Stimulated activated CD8-positive, alpha-beta memory T cell treated with anti-CD3 and anti-CD28 coated beads, Interleukin-4, amount 100 ng/mL, for 48 hours (primary cell): ENCODE data around the gene SULT1C4.

Source experiments
- DNase-seq: peaks from one replicate; pipeline ENCODE4 v3.0.0-alpha.2; 2020

SULT1C4 gene

GRCh38 chr2:108376774-108377173 is 980 bp upstream of the SULT1C4 start:
- DNase-seq = no peak

GRCh38 chr2:108377401-108377800 is 353 bp upstream of the SULT1C4 start:
- DNase-seq = no peak

GRCh38 chr2:108378851-108379250 is 1.1 kb downstream of the SULT1C4 start:
- DNase-seq = no peak

GRCh38 chr2:108382196-108382595 is 4.4 kb downstream of the SULT1C4 start:
- DNase-seq = no peak

GRCh38 chr2:108383146-108383830 is 5.5 kb downstream of the SULT1C4 start:
- no peak for DNase-seq

GRCh38 chr2:108384662-108385393 is 7.1 kb downstream of the SULT1C4 start:
- DNase-seq = no peak

GRCh38 chr2:108385411-108386071 is 7.8 kb downstream of the SULT1C4 start:
- DNase-seq = no peak

- DNase-seq = no peak
Measured at GRCh38 chr2:108388045-108388444, 10.3 kb downstream of the SULT1C4 start.

- DNase-seq = no peak
Measured at GRCh38 chr2:108390340-108390739, 12.6 kb downstream of the SULT1C4 start.

GRCh38 chr2:108392029-108392428 is 14.3 kb downstream of the SULT1C4 start:
- DNase-seq = no peak

GRCh38 chr2:108393197-108393596 is 15.4 kb downstream of the SULT1C4 start:
- no peak for DNase-seq

- DNase-seq = no peak
Measured at GRCh38 chr2:108395155-108395554, 17.4 kb downstream of the SULT1C4 start.

- DNase-seq = no peak
Measured at GRCh38 chr2:108396845-108397244, 19.1 kb downstream of the SULT1C4 start.

- no peak for DNase-seq
Measured at GRCh38 chr2:108399479-108399878, 21.7 kb downstream of the SULT1C4 start.

- no peak for DNase-seq
Measured at GRCh38 chr2:108401800-108402199, 24.0 kb downstream of the SULT1C4 start.

GRCh38 chr2:108403494-108403893 is 25.7 kb downstream of the SULT1C4 start:
- DNase-seq = no peak

- no peak for DNase-seq
Measured at GRCh38 chr2:108404784-108405397, 27.1 kb downstream of the SULT1C4 start.

- no peak for DNase-seq
Measured at GRCh38 chr2:108407864-108408729, 30.3 kb downstream of the SULT1C4 start.

- no peak for DNase-seq
Measured at GRCh38 chr2:108409768-108410167, 32.0 kb downstream of the SULT1C4 start.

- DNase-seq = no peak
Measured at GRCh38 chr2:108412995-108413710, 35.4 kb downstream of the SULT1C4 start.

GRCh38 chr2:108413711-108414095 is 35.9 kb downstream of the SULT1C4 start:
- DNase-seq = no peak
